ENCODE measurements around the gene THRA.
A peak's percentile ranks its signal among the peaks of the same experiment; 100 is the strongest.

THRA gene

GRCh38 chr17:40110026-40110845 lies 47.5 kb downstream of the THRA start:
- no peak for DNase-seq (ENCODE audit: low spot score)
- in situ Hi-C loops (cut with MboI; ENCODE audit: low sequenced_read_pairs, unreplicated experiment) = no loop called here
- TF ChIP-seq, protein P1, sequence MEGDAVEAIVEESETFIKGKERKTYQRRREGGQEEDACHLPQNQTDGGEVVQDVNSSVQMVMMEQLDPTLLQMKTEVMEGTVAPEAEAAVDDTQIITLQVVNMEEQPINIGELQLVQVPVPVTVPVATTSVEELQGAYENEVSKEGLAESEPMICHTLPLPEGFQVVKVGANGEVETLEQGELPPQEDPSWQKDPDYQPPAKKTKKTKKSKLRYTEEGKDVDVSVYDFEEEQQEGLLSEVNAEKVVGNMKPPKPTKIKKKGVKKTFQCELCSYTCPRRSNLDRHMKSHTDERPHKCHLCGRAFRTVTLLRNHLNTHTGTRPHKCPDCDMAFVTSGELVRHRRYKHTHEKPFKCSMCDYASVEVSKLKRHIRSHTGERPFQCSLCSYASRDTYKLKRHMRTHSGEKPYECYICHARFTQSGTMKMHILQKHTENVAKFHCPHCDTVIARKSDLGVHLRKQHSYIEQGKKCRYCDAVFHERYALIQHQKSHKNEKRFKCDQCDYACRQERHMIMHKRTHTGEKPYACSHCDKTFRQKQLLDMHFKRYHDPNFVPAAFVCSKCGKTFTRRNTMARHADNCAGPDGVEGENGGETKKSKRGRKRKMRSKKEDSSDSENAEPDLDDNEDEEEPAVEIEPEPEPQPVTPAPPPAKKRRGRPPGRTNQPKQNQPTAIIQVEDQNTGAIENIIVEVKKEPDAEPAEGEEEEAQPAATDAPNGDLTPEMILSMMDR (IDR thresholded peaks at IDR 0.05; ENCODE audit: borderline replicate concordance, control extremely low read depth, extremely low read depth, insufficient read depth, missing control alignments) = no peak

DNA sequence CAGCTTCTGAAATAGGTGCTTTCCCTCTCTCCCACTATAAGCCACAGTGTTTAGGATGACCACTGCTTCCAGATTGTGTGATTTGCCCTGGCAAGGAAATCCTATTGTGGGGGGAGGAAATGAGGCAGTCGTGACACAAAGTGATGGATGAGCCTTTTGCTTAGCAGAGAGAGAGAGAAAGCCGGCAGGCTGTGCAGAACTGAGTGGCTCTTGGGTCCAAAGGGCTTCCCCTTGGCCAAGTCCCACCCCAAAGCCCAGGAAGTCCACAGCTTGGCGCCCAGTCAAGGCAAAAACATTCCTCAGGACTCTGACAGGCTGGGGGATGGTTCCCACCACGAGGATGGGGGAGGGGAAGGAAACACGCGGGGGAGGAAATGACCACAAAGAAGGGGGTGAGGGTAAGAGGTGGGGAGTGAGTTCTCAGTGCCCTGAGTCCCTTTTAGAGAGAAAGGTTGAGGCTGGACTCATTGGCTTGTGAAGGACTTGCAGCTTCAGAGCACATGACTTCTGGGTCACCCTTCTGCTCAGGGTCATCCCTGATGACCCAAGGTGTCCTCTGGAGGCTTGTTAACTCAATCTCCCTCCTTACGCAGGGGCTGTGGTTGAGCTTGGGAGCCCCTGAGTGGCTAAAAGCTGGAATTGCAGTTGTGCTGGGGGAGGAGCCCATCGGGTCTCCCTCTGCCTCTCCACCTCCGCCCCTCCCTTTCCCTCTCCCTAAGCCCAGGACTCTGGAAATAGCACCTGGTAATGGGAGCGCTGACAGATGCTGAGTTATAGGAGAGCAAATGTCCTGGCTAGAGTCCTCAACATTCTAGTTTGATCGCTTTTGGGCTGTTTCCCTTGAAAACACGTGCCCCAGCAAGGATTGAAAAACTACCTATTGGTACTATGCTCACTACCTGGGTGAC lies 48.7 kb downstream of the THRA start:
- in situ Hi-C loops (cut with MboI; ENCODE audit: low sequenced_read_pairs, unreplicated experiment) = no loop called here
- DNase-seq (ENCODE audit: low spot score) = peak; percentile 83
- TF ChIP-seq, protein P1 (IDR thresholded peaks at IDR 0.05; ENCODE audit: borderline replicate concordance, control extremely low read depth, extremely low read depth, insufficient read depth, missing control alignments) = peak; percentile 81

GRCh38 chr17:40112191-40112711 lies 49.5 kb downstream of the THRA start:
- TF ChIP-seq, protein P1 (IDR thresholded peaks at IDR 0.05; ENCODE audit: borderline replicate concordance, control extremely low read depth, extremely low read depth, insufficient read depth, missing control alignments) = no peak
- in situ Hi-C loops (cut with MboI; ENCODE audit: low sequenced_read_pairs, unreplicated experiment) = no loop called here
- no peak for DNase-seq (ENCODE audit: low spot score)

- TF ChIP-seq, protein P1 (IDR thresholded peaks at IDR 0.05; ENCODE audit: borderline replicate concordance, control extremely low read depth, extremely low read depth, insufficient read depth, missing control alignments) = no peak
- in situ Hi-C loops (cut with MboI; ENCODE audit: low sequenced_read_pairs, unreplicated experiment) = no loop called here
- no peak for DNase-seq (ENCODE audit: low spot score)
Observed at GRCh38 chr17:40112718-40113109, 49.9 kb downstream of the THRA start.

DNA sequence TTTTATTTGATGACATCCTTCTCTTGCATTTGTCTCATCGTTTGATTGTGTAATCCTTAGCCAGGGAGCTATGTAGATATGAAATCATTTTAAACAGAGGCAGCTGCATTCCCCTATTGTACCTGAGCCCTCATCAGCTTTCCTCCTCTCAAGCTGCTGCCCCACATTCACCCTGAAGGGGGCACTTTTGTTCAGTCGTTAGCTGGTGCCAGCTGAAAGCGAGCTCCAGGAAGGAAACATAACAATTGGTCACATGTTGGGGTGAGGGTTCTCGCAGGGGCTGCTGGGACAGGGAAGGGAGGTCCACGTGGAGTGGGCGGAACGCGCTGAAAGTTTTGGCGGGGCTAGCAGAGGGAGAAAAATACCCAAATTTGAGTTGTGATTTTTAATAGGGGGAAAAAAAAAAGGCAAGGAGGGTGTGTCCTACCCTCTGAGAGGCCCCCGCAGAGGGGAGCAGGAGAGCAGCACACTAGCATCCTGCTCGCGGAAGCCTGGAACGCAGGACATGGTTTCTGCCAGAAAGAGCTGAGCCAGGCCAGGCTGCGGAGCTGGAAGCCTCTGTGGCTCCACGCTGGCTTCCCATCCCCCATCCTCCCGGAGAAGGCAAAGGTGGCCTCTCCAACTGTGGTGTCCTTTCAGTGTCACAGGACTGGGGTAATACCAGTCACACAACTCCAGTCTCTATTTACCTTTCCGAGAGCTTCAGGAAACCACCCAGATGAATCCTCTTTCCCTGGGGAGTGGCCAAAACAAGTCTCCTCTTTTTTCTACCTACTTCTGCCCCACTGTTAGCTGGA lies 50.5 kb downstream of the THRA start:
- TF ChIP-seq, protein P1 (IDR thresholded peaks at IDR 0.05; ENCODE audit: borderline replicate concordance, control extremely low read depth, extremely low read depth, insufficient read depth, missing control alignments) = peak; percentile 90
- in situ Hi-C loops (cut with MboI; ENCODE audit: low sequenced_read_pairs, unreplicated experiment) = no loop called here
- peak; percentile 93 for DNase-seq (ENCODE audit: low spot score)

DNA sequence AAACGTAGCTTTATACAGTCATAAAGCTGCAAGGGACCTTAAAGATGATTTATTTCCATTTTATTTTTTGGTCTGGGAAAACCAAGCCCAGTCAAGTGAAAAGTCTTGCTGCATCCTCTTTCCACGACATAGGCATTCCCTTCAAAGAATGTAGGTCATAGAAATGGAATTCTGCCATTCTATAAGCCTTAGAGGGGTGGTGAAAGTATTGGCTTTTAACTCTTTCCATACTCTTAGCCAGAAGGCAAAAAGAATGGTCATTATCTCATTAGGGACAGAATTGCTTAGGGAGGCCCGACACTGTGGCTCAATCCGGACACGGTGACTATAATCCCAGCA lies 51.1 kb downstream of the THRA start:
- no peak for DNase-seq (ENCODE audit: low spot score)
- TF ChIP-seq, protein P1 (IDR thresholded peaks at IDR 0.05; ENCODE audit: borderline replicate concordance, control extremely low read depth, extremely low read depth, insufficient read depth, missing control alignments) = no peak
- in situ Hi-C loops (cut with MboI; ENCODE audit: low sequenced_read_pairs, unreplicated experiment) = no loop called here
